Ovary (tissue), 3 donors: ENCODE results near the gene POLDIP3.

ENCODE experiments used
- EP300 ChIP-seq: sonication (generic); formaldehyde crosslinking; IDR thresholded peaks from one replicate; pipeline ENCODE4 v1.6.1; 2017; ENCODE audit warnings: antibody characterized with exemption
- TF ChIP-seq, protein P1 (sequence below), 3 donors: fragments of 450-650 bp in 2 of 3; fragments of 200-600 bp in 1 of 3; IDR thresholded peaks; one replicate each; pipeline versions ENCODE4 v1.5.1 to v1.8.0; 2016 to 2022; ENCODE audit warnings: antibody characterized with exemption in 3 of 3, mild to moderate bottlenecking in 1 of 3
- donor health status: DM: no; HTN: no; CAD: no.

DNA sequence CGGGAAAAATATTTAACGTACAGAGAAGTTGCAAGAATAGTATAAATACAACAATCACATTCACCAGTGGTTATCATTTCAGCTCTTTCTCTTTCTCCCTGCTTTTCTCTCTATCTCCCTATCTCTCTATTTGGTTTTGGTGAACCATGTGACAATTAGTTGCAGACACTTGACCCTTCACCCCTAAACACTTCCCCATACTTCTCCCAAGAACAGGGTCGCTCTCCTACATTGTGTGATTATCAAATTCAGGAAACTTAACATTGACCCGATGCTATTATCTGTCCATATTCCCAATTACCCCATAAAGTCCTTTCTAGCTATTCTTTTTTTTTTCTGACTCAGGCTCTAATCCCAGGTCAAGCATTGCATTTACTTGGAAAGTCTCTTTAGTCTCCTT is 39.3 kb upstream of the POLDIP3 start:
- TF ChIP-seq, protein P1, sequence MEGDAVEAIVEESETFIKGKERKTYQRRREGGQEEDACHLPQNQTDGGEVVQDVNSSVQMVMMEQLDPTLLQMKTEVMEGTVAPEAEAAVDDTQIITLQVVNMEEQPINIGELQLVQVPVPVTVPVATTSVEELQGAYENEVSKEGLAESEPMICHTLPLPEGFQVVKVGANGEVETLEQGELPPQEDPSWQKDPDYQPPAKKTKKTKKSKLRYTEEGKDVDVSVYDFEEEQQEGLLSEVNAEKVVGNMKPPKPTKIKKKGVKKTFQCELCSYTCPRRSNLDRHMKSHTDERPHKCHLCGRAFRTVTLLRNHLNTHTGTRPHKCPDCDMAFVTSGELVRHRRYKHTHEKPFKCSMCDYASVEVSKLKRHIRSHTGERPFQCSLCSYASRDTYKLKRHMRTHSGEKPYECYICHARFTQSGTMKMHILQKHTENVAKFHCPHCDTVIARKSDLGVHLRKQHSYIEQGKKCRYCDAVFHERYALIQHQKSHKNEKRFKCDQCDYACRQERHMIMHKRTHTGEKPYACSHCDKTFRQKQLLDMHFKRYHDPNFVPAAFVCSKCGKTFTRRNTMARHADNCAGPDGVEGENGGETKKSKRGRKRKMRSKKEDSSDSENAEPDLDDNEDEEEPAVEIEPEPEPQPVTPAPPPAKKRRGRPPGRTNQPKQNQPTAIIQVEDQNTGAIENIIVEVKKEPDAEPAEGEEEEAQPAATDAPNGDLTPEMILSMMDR (IDR thresholded peaks at IDR 0.05): no peak
- no peak for TF ChIP-seq EP300
